Heart left ventricle (tissue), 16 donors: ENCODE measurements around the gene PSMD7. TPM values are rescaled to one million over a fixed set of nuclear protein-coding genes. Genes with fewer than 3 reads are reported as not detected.

Experiments
- ATAC-seq, 4 donors: fragments of 200-7000 bp; cut with Tn5 transposase; one replicate each; pipeline ENCODE4 v1.9.1; 2020 to 2022; ENCODE audit warnings: moderate library complexity in 4 of 4, mild to moderate bottlenecking in 3 of 4, moderate number of reproducible peaks in 1 of 4
- DNase-seq, 5 donors: peaks; one replicate each; pipeline ENCODE4 v3.0.0-alpha.2; 2020
- H3K27ac ChIP-seq, 12 donors: fragments of 200-600 bp; sonication (generic) in 4 of 12; one replicate each; pipeline versions ENCODE4 v1.5.0 to v1.8.0; 2016 to 2022; ENCODE audit warnings: mild to moderate bottlenecking in 2 of 12
- H3K27me3 ChIP-seq, 9 donors: fragments of 200-600 bp; sonication (generic) in 2 of 9; one replicate each; pipeline versions ENCODE4 v1.5.1 to v1.8.0; 2016 to 2022; ENCODE audit warnings: mild to moderate bottlenecking in 3 of 9
- H3K36me3 ChIP-seq, 9 donors: fragments of 200-600 bp; sonication (generic) in 2 of 9; one replicate each; pipeline versions ENCODE4 v1.5.0 to v1.8.0; 2018 to 2022; ENCODE audit warnings: mild to moderate bottlenecking in 2 of 9
- H3K4me1 ChIP-seq, 12 donors: fragments of 200-600 bp; sonication (generic) in 4 of 12; one replicate each; pipeline versions ENCODE4 v1.5.0 to v1.8.0; 2016 to 2022; ENCODE audit warnings: mild to moderate bottlenecking in 3 of 12
- H3K4me3 ChIP-seq, 12 donors: fragments of 200-600 bp; sonication (generic) in 4 of 12; one replicate each; pipeline versions ENCODE4 v1.5.0 to v1.8.0; 2017 to 2022; ENCODE audit warnings: mild to moderate bottlenecking in 9 of 12, moderate library complexity in 4 of 12
- H3K9me3 ChIP-seq, 12 donors: fragments of 200-600 bp; sonication (generic) in 4 of 12; one replicate each; pipeline versions ENCODE4 v1.5.0 to v1.8.0; 2016 to 2022; ENCODE audit warnings: mild to moderate bottlenecking in 1 of 12
- POLR2A ChIP-seq, 2 donors: fragments of 450-650 bp; IDR thresholded peaks; one replicate each; pipeline ENCODE4 v1.6.1; 2017; ENCODE audit warnings: antibody characterized with exemption in 2 of 2, mild to moderate bottlenecking in 2 of 2, moderate library complexity in 2 of 2
- WGBS, 4 donors: extraction: QIAGEN DNeasy Blood & Tissue Kit in 2 of 4; methylation state at CpG; one replicate each; pipeline versions ENCODE4 v1.1.5 to v1.1.7; 2013 to 2018; 5-methylcytosine and 5-hydroxymethylcytosine counted together
- intact Hi-C, 10 donors: fragments of 100-400 bp; cut with DNase I; formaldehyde crosslinking; loops; one replicate each; pipeline versions ENCODE4 v1.11.1 to v1.14.2; 2022
- long read RNA-seq, 3 donors: library from polyadenylated mRNA; unstranded; transcript quantifications; one replicate each; pipeline ENCODE4 v2.0.0, GENCODE V29; 2020 to 2021
- polyA plus RNA-seq, 2 donors: library from polyadenylated mRNA; stranded (reverse); fragments of 200-250 nt; gene quantifications; one replicate each; pipeline ENCODE4 v1.2.3, GENCODE V29; 2013
- total RNA-seq, 9 donors: library from RNA; depleted of rRNA in 2 of 9; stranded (reverse); fragments of >200 nt in 2 of 9; fragmentation: NEBNext Ultra II Directional in 3 of 9; extraction: Animal tissue kit (Norgen Biotek cat#: 25700) in 3 of 9; gene quantifications; one replicate each; pipeline versions ENCODE4 v1.1.0 to v1.2.4, GENCODE V29; 2016 to 2023
- TF ChIP-seq, protein P1 (sequence below), 12 donors: fragments of 200-600 bp; sonication (generic) in 4 of 12; IDR thresholded peaks; one replicate each; pipeline versions ENCODE4 v1.5.0 to v1.8.0; 2018 to 2022; ENCODE audit warnings: antibody characterized with exemption in 12 of 12, mild to moderate bottlenecking in 5 of 12
- donor health status: ischemic (EF 13 %, LVEDD 7.1; RV severe dilation, severe dysfunction).
- donor health status: healthy with polysubstance abuse.
- donor health status: DM: no; HTN: yes; CAD: no.
- donor health status: DM: no; HTN: no; CAD: no.
- donor health status: ischemic (EF 25% LVEDD 6.9; RV normal size, moderate dysfunction).
- donor health status: ischemic (EF 25% LVEDD 5.7; RV mildly dilated, moderate dysfunction).
- donor health status: healthy.
- donor health status: DM: yes; HTN: yes; CAD: no.
- donor health status: ischemic (EF 35%, LVEDD 5.7; RV mildly dilated, moderate dysfunction).
- donor health status: nonischemic (EF 11% LVEDD 7.7; RV severe dilation, severe dysfunction).
- donor health status: DM: yes; HTN: yes; CAD: no.
- donor health status: PGD.
- donor health status: ischemic (EF 29% LVEDD 5.4; RV normal size, mild dysfunction).
- donor health status: nonischemic (EF 23%, LVEDD 6.1; RV moderate dilation, normal function).

PSMD7 gene
- 100 to 1,000 TPM; 101 to 162 (median 131) TPM for total RNA-seq
- 100 to 1,000 TPM in 1 of 2 donors, 10 to 100 TPM in 1; 74.1 to 226 TPM for polyA plus RNA-seq
- long read RNA-seq, donor 1, transcript PSMD7-201 (7 exons, 1,670 nt): major isoform, 116 of 124 reads
- long read RNA-seq, donor 1, partial matches to known transcripts: 1 of 124 reads
- long read RNA-seq, donor 1, other reads (novel, unspliced or antisense): 5 of 124 reads
- long read RNA-seq, donor 2, transcript PSMD7-201 (7 exons, 1,670 nt): major isoform, 289 of 302 reads
- long read RNA-seq, donor 2, partial matches to known transcripts: 1 of 302 reads
- long read RNA-seq, donor 2, other reads (novel, unspliced or antisense): 12 of 302 reads
- long read RNA-seq, donor 3, transcript PSMD7-201 (7 exons, 1,670 nt): major isoform, 109 of 117 reads
- long read RNA-seq, donor 3, partial matches to known transcripts: 2 of 117 reads
- long read RNA-seq, donor 3, other reads (novel, unspliced or antisense): 4 of 117 reads

DNA sequence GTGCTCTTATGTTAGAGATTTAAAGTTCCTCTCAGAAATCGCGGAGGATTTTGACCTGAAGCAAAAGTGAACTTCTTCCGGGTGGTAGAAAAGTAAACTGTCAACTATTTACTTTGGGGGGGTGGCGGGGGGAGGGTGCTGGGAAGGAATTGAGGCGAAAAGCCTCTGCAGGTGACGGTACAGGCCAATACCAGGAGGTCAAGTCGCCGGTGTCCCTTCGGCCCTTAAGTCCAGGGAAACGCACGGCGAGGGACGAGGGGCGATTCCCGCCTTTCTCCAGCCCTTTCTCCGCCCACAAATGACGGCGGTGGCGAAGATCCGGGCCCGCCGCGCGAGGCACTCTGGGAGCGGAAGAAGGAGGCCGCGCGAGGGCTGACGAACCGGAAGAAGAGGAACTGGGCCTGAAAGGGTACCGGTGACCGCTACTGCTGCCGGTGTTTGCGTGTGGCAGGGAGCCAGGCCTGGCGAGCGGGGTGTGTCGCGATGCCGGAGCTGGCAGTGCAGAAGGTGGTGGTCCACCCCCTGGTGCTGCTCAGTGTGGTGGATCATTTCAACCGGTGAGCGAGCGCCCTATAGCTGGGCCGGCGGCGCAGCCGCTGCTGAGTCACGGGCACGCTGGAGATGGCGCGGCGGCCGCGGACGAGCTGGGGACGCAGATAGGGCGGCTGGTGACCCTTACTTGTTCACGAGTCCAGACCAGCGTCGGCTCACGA lies at the start of gene PSMD7:
TSS of gene PSMD7 (plus strand) at position 383 of the 713 bp plus-strand sequence. CDS start at position 484, 101 bp downstream.
- Histone ChIP-seq H3K4me3 (peak within 1 kb of the TSS; percentile 71 to 97 (median 86)), H3K9me3 (peaks cover 0 to 9% (median 4%) of the 10 kb centered on the region in 12 donors), H3K4me1 (peaks cover 5 to 50% (median 33%) of the 10 kb centered on the region in 12 donors), H3K36me3 (peaks cover 0 to 36% (median 27%) of the 10 kb centered on the region in 9 donors), H3K27me3 (no peaks in the 10 kb centered on the region), H3K27ac (peak within 1 kb of the TSS; percentile 81 to 98 (median 93))
- TF ChIP-seq, protein P1, sequence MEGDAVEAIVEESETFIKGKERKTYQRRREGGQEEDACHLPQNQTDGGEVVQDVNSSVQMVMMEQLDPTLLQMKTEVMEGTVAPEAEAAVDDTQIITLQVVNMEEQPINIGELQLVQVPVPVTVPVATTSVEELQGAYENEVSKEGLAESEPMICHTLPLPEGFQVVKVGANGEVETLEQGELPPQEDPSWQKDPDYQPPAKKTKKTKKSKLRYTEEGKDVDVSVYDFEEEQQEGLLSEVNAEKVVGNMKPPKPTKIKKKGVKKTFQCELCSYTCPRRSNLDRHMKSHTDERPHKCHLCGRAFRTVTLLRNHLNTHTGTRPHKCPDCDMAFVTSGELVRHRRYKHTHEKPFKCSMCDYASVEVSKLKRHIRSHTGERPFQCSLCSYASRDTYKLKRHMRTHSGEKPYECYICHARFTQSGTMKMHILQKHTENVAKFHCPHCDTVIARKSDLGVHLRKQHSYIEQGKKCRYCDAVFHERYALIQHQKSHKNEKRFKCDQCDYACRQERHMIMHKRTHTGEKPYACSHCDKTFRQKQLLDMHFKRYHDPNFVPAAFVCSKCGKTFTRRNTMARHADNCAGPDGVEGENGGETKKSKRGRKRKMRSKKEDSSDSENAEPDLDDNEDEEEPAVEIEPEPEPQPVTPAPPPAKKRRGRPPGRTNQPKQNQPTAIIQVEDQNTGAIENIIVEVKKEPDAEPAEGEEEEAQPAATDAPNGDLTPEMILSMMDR (IDR thresholded peaks at IDR 0.05): no peak
- TF ChIP-seq POLR2A (IDR thresholded peaks at IDR 0.05): peak in 1 of 2 donors; percentile 83
- DNase-seq: peak; percentile 92 to 96 (median 94)
- intact Hi-C loops: no loop called here
- WGBS, 4 donors: 0 to 2% (median 1%) methylated on average over 22 to 60 of the region's 60 CpGs
- peak; percentile 91 to 99 (median 98) for ATAC-seq

DNA sequence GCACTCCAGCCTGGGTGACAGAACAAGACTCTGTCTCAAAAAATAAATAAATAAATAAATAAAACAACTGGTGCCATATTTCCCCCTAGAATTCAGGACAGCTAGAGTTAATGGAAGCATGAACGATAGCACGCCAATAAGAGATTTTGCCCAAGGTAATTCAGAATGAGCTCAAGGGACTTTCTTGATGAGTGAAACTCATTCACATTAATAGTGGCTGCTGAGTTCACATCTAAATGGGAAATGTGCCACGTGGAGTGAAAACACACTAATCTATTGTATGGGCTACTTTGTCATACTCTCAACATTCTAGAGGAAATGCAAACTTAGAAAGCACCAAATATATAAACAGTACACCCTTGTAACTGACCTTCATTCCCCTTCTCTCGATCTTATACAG lies 47.4 kb upstream of the PSMD7 start:
- TF ChIP-seq, protein P1 (IDR thresholded peaks at IDR 0.05): no peak
- no peak for TF ChIP-seq POLR2A (IDR thresholded peaks at IDR 0.05)
- H3K27me3 ChIP-seq: peaks cover 0 to 3% (median 0%) of the 10 kb centered on the region in 9 donors
- H3K36me3 ChIP-seq: no peaks in the 10 kb centered on the region
- WGBS, 4 donors: 69 to 78% (median 74%) methylated on average over 4 of the region's 4 CpGs
- H3K4me3 ChIP-seq: no peak overlapping the region
- ATAC-seq (no peak), DNase-seq (no peak)
- no peaks in the 10 kb centered on the region for H3K4me1 ChIP-seq
- H3K9me3 ChIP-seq: no peaks in the 10 kb centered on the region
- intact Hi-C loops: no loop called here
- no peak overlapping the region for H3K27ac ChIP-seq

DNA sequence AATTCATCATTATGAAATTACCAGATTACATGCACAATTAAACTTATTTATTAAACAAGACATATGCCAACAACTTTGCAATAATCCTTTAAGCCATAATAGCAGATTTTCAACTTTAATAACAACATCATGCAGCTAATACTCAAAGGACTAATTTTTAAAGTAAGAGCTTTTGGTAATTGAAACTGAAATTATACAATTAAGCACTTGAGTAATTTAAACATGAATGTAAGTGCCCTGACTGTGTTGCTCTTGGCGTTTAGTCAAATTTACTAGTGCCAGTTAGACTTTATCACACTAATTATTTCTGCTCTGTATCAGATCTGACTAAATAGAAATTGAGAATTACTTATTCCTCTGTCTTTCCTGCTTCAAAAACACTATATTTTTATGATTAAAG lies 46.8 kb upstream of the PSMD7 start:
- 71 to 83% (median 77%) methylated on average over 1 of the region's 1 CpG for WGBS, 4 donors
- DNase-seq: no peak
- intact Hi-C loops: no loop called here

More for the DNA sequence above, 46.8 kb upstream of the PSMD7 start:
- peaks cover 0 to 3% (median 0%) of the 10 kb centered on the region in 9 donors for H3K27me3 ChIP-seq
- TF ChIP-seq, protein P1 (IDR thresholded peaks at IDR 0.05): no peak
- H3K4me1 ChIP-seq: no peaks in the 10 kb centered on the region
- no peak for ATAC-seq
- no peaks in the 10 kb centered on the region for H3K36me3 ChIP-seq
- no peak overlapping the region for H3K27ac ChIP-seq
- H3K9me3 ChIP-seq: no peaks in the 10 kb centered on the region
- no peak overlapping the region for H3K4me3 ChIP-seq
